OCI-LY1 (cell line): Measurements from ENCODE around the gene MCTP1.

ENCODE experiments used
- H2AFZ ChIP-seq: fragments of 200-600 bp; sonication (generic), shearing (Covaris generic); 2 replicates; pipeline ENCODE4 v1.6.0; 2014; ENCODE audit warnings: antibody characterized with exemption, mild to moderate bottlenecking, low read length
- H3F3A ChIP-seq: fragments of 200-600 bp; sonication (generic), shearing (Covaris generic); 2 replicates; pipeline ENCODE4 v1.6.0; 2014; ENCODE audit warnings: mild to moderate bottlenecking, antibody characterized with exemption, low read length, moderate library complexity; ENCODE audit not compliant: insufficient read depth
- H3K27ac ChIP-seq: fragments of 200-600 bp; sonication (generic); 2 replicates; pipeline ENCODE4 v1.5.1; 2014; ENCODE audit warnings: low read length, mixed run types, mild to moderate bottlenecking, low read depth; ENCODE audit not compliant: poor library complexity, severe bottlenecking
- H3K27me3 ChIP-seq: fragments of 200-600 bp; sonication (generic); 2 replicates; pipeline ENCODE4 v1.6.0; 2014; ENCODE audit warnings: antibody characterized with exemption, mild to moderate bottlenecking, low read length, moderate library complexity; ENCODE audit not compliant: insufficient read depth
- H3K36me3 ChIP-seq: fragments of 200-600 bp; sonication (generic); 2 replicates; pipeline ENCODE4 v1.6.1; 2014; ENCODE audit warnings: mild to moderate bottlenecking, antibody characterized with exemption, low read length, moderate library complexity, mixed read lengths; ENCODE audit not compliant: insufficient read depth
- H3K4me1 ChIP-seq: fragments of 200-600 bp; sonication (generic); 2 replicates; pipeline ENCODE4 v1.5.1; 2014; ENCODE audit warnings: mild to moderate bottlenecking, low read length, moderate library complexity; ENCODE audit not compliant: insufficient read depth, severe bottlenecking
- H3K4me2 ChIP-seq: fragments of 200-600 bp; sonication (generic), shearing (Covaris generic); 2 replicates; pipeline ENCODE4 v1.6.1; 2014; ENCODE audit warnings: low read length
- H3K4me3 ChIP-seq: fragments of 200-600 bp; sonication (generic); 2 replicates; pipeline ENCODE4 v1.5.1; 2014; ENCODE audit warnings: low read length, low read depth, mild to moderate bottlenecking, mixed read lengths; ENCODE audit not compliant: poor library complexity, severe bottlenecking
- H3K79me2 ChIP-seq: fragments of 200-600 bp; shearing (Covaris generic); 2 replicates; pipeline ENCODE4 v1.6.1; 2016; ENCODE audit warnings: mixed run types, low read length, mixed read lengths; ENCODE audit not compliant: insufficient read depth
- H3K9ac ChIP-seq: fragments of 200-600 bp; sonication (generic), shearing (Covaris generic); 2 replicates; pipeline ENCODE4 v1.6.1; 2014; ENCODE audit warnings: mild to moderate bottlenecking, low read length, mixed read lengths
- H3K9me2 ChIP-seq: fragments of 200-600 bp; sonication (generic), shearing (Covaris generic); 2 replicates; pipeline ENCODE4 v1.6.1; 2014; ENCODE audit warnings: low read depth, mild to moderate bottlenecking, low read length, mixed read lengths
- H3K9me3 ChIP-seq: fragments of 200-600 bp; shearing (Covaris generic); 2 replicates; pipeline ENCODE4 v1.6.1; 2014; ENCODE audit warnings: low read length, mixed read lengths
- H4K20me1 ChIP-seq: fragments of 200-600 bp; sonication (generic), shearing (Covaris generic); 2 replicates; pipeline ENCODE4 v1.6.0; 2016; ENCODE audit warnings: mild to moderate bottlenecking, low read length; ENCODE audit not compliant: insufficient read depth
- CTCF ChIP-seq: fragments of 200-600 bp; sonication (generic), shearing (Covaris generic); IDR thresholded peaks from 2 replicates; pipeline ENCODE4 v1.5.1; 2017; ENCODE audit warnings: mild to moderate bottlenecking, antibody characterized with exemption, low read length, moderate library complexity, mixed read lengths
- EZH2 ChIP-seq: fragments of 200-600 bp; sonication (generic), shearing (Covaris generic); IDR thresholded peaks from 2 replicates; pipeline ENCODE4 v1.8.0; 2017; ENCODE audit warnings: borderline replicate concordance, mixed run types, mild to moderate bottlenecking, antibody characterized with exemption, low read length, moderate library complexity, mixed read lengths

The MCTP1 gene

GRCh38 chr5:94944160-94944559 is 340.7 kb downstream of the MCTP1 start:
- no peak overlapping the region for H2AFZ ChIP-seq
- no peak overlapping the region for H3K27ac ChIP-seq
- no peak overlapping the region for H3K4me3 ChIP-seq
- TF ChIP-seq EZH2 = no peak
- no peak for TF ChIP-seq CTCF
- no peaks in the 10 kb centered on the region for H3K4me1 ChIP-seq
- no peaks in the 10 kb centered on the region for H3F3A ChIP-seq
- H3K9me2 ChIP-seq = no peaks in the 10 kb centered on the region
- H3K9me3 ChIP-seq = no peaks in the 10 kb centered on the region
- no peak overlapping the region for H3K4me2 ChIP-seq
- no peaks in the 10 kb centered on the region for H3K79me2 ChIP-seq
- no peaks in the 10 kb centered on the region for H4K20me1 ChIP-seq
- H3K9ac ChIP-seq = no peak overlapping the region
- H3K27me3 ChIP-seq = no peaks in the 10 kb centered on the region
- no peaks in the 10 kb centered on the region for H3K36me3 ChIP-seq

DNA sequence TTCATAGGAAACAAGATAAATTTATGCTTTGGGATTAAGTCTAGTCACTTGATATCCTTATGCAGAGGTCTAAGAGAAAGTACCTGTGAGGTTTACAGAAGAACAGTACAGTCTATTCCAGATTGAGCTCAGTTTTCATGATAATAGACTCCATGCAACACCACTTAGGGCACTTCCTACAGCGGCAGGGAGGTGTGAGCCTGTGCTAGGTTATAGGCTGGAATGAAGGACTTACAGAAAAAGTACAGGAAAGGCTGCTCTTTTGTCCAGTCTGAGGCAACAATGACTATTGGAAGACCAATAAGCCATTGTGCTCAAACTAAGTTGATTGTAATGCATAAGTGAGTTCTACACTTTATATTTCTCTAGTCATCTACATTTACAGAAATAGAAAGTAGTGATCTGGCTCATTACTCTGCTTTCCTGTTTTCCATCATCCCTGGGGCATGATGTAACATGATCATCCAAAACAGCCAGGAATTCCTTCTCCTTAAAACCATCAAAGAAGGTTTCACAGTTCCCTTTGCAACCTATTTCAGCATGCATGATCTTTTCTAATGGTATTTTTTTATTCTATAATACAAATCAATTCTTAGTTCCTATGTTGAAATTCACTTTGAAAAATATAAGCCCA is 343.7 kb downstream of the MCTP1 start:
- no peak overlapping the region for H3K4me2 ChIP-seq
- TF ChIP-seq EZH2 = no peak
- TF ChIP-seq CTCF = no peak

GRCh38 chr5:94932259-94932658 is 352.6 kb downstream of the MCTP1 start:
- Histone ChIP-seq H3K4me2 (no peak overlapping the region), H3K27ac (no peak overlapping the region), H3K9me2 (no peaks in the 10 kb centered on the region), H3K27me3 (no peaks in the 10 kb centered on the region), H4K20me1 (no peaks in the 10 kb centered on the region), H3K36me3 (no peaks in the 10 kb centered on the region), H3K9me3 (no peaks in the 10 kb centered on the region), H2AFZ (no peak overlapping the region), H3F3A (no peaks in the 10 kb centered on the region), H3K4me1 (no peaks in the 10 kb centered on the region), H3K4me3 (no peak overlapping the region), H3K9ac (no peak overlapping the region), H3K79me2 (no peaks in the 10 kb centered on the region)
- no peak for TF ChIP-seq CTCF
- no peak for TF ChIP-seq EZH2

More for the DNA sequence above, 343.7 kb downstream of the MCTP1 start:
- H3K9me2 ChIP-seq = no peaks in the 10 kb centered on the region
- no peaks in the 10 kb centered on the region for H3F3A ChIP-seq
- H3K9me3 ChIP-seq = no peaks in the 10 kb centered on the region
- no peak overlapping the region for H3K9ac ChIP-seq
- H4K20me1 ChIP-seq = no peaks in the 10 kb centered on the region
- H3K36me3 ChIP-seq = no peaks in the 10 kb centered on the region
- H2AFZ ChIP-seq = no peak overlapping the region
- no peak overlapping the region for H3K4me3 ChIP-seq
- no peaks in the 10 kb centered on the region for H3K27me3 ChIP-seq
- no peaks in the 10 kb centered on the region for H3K4me1 ChIP-seq
- H3K79me2 ChIP-seq = no peaks in the 10 kb centered on the region
- no peak overlapping the region for H3K27ac ChIP-seq
